NCI-H510A (cell line): ENCODE results near the gene OLFM2.
"Not testable (repeated sequence)": the region's sequence is repeated elsewhere in the genome, so short reads cannot be mapped to it uniquely, and the experiment has no call there.

Source experiments
- DNase-seq: peaks from one replicate; lab custom pipeline; 2025; lab: John Stamatoyannopoulos, UW

Gene OLFM2

DNA sequence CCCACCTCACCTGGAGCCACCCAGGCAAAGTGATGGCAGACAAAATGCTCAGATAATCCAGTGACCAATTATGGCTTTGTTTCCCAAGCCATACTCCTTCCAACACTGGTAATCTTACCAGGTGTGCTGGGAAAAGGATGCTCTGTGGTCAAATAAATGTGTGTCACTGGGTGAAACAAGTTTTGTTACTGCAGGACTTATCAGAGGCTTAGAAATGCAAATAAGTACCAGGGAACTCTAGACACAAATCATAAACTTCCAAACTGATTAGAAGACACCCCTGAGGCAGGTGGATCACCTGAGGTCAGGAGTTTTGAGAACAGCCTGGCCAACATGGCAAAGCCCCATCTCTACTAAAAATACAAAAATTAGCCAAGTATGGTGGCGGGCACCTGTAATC lies 74.8 kb downstream of the OLFM2 start:
- DNase-seq = no peak

- no peak for DNase-seq
These were observed 75.9 kb downstream of the OLFM2 start for GRCh38 chr19:9860407-9860806.

GRCh38 chr19:9858766-9859165 lies 77.5 kb downstream of the OLFM2 start:
- DNase-seq = no peak

- no peak for DNase-seq
These were observed 78.2 kb downstream of the OLFM2 start for GRCh38 chr19:9857920-9858746.

DNA sequence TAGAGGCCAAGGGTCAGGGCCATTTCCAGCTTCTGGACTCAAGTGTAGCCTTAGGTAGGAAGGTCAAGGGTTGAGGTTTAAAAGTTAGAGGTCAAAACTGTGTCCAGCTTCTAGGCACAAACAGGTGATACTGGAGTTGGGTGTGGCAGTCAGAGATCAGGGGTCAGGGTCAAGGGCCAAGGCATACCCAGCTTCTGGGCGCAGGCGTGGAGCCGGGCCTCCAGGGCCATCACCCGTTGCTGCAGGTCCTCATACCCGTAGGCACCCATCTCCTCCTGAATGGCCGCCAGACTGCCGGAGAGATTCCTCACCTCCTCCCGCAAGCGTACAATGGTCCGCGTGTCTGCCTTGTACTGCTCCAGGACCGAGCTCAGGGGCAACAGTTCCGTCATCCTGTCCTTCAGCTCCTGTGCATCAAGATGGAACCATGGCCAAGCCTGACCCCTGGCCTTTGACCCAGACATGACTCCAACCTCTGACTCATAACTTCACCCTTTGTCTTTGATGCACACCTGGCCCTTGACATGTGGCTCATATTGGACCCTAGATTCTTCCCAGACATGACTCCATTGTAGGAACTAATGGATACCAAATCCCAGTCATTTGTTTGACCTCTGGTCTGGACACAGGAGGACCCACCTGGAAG lies 79.1 kb downstream of the OLFM2 start:
- no peak for DNase-seq

DNA sequence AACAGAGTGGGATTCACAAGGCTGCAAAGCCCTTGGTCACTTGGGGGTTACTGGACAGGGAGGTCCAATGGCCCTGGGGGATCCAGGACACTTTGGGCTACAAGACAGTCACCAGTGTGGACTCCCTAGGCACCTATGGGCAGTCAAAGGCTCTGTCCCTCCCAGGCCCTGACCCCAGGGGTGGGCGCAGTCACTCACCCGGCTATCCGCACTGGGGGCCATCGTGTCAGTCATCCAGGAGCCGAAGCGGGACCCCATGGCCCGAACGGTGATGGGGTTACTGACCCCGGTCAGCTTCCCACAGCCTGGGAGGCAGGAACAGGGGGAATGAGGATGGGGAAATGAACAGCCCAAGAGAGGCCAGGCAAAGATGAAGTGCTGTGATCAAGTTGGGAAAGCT lies 79.7 kb downstream of the OLFM2 start:
- no peak for DNase-seq

GRCh38 chr19:9854282-9854846 lies 82.0 kb downstream of the OLFM2 start:
- no peak for DNase-seq

DNA sequence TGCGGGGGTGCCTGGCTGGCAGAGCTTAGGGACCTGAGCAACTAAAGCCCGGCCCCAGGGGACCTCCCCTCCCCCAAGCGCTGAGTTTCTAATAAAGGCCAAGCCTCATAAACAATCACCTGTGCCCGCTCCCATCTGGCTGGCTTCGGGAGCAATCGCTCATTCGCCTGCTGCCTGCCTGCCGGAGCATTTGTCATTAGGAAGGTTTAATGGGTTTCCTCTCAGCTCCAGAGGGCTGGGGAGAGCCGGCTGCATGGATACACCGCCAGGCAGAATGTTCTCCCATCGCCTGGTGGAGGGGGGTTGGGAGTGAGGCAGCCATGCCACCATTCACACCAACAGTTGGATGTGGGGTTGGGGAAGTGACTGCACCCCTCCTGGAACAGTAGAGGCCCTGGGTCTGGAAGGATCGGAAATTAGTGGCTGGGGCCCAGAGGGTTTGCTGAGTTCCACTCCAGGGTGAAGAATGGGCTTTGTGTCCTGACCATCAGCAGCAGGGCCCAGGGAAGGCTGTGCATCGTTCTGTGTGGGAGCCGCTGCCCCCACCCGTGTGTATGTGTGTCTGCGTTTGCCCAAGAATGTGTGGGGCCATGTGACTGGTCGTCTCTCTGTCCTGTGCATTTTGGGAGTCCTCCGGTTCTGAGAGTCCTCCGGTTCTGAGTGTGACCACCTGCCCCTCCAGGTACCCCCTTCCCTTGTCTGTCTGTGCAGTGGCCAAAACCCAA lies 85.9 kb downstream of the OLFM2 start:
- DNase-seq = no peak

GRCh38 chr19:9849791-9850190 lies 86.5 kb downstream of the OLFM2 start:
- no peak for DNase-seq

- no peak for DNase-seq
These were observed 87.6 kb downstream of the OLFM2 start for GRCh38 chr19:9848762-9849161.

DNA sequence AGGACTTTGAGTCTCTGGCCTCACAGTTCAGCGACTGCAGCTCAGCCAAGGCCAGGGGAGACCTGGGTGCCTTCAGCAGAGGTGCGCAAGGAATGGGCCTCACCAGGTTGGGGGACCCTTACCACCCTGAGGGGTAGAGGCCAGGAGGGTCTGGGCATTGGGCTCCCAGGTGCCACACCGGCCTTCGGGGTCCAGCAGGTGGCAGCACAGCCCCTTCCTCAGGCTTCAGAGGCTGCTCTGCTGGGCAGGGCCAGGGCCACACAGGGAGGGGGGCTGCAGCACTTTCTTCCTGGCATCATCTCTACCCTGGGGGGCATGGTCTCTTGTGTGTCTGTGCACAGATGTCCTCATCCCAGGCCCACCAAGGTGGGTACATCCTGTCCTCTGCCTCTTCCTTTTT lies 88.3 kb downstream of the OLFM2 start:
- DNase-seq = no peak

DNA sequence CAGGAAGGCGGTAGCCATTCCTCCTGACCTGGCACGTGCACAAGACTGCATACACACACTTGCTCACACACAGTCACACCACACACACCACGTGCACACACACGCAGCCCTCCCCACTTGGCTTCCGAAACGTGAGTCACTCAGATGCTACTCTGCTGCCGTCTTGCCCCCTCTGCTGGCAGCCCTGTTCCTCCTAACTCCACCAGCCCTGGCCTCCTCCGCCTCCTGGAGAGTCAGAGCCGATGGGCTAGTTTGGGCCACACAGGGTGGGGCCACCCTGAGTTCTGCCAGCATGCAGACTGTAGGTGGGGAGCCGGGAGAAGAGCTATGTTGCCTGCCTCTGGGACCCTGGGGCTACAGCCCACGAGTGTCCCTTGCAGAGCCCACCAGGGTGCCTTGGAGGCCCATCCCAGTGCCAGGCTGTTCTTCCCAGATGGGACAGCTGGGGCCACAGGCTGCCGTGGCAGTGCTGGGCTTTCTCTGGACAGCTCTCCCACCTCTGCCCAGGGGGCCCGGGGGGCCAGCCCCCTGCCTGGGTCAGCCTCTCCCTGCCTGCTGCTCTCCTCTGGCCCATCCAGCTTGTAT lies 89.1 kb downstream of the OLFM2 start:
- no peak for DNase-seq

DNA sequence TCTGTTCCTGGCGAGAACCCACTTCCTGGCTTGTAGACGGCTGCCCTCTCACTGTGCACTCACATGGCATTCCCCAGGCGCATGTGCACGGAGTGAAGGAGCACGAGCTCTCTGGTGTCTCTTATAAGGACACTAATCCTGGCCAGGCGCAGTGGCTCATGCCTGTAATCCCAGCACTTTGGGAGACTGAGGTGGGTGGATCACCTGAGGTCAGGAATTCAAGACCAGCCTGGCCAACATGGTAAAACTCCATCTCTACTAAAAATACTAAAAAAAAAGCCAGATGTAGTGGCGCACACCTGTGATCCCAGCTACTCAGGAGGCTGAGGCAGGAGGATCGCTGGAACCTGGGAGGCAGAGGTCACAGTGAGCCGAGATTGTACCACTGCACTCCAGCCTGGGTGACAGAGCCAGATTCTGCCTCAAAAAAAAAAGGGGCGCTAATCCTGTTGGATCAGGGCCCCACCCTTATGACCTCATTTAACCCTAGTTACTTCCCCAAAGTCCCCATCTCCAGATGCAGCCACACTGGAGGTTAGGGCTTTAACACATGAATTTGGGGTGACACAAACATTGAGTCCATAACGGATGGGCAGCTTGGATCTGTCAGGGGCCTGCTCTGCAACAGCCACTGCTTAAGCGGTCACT lies 92.6 kb downstream of the OLFM2 start:
- DNase-seq = not testable (repeated sequence)

GRCh38 chr19:9842834-9843625 lies 93.3 kb downstream of the OLFM2 start:
- no peak for DNase-seq

- DNase-seq = no peak
These were observed 96.9 kb downstream of the OLFM2 start for GRCh38 chr19:9839415-9839814.

- no peak for DNase-seq
These were observed 98.0 kb downstream of the OLFM2 start for GRCh38 chr19:9838324-9838723.

- no peak for DNase-seq
These were observed 100.3 kb downstream of the OLFM2 start for GRCh38 chr19:9836021-9836420.

DNA sequence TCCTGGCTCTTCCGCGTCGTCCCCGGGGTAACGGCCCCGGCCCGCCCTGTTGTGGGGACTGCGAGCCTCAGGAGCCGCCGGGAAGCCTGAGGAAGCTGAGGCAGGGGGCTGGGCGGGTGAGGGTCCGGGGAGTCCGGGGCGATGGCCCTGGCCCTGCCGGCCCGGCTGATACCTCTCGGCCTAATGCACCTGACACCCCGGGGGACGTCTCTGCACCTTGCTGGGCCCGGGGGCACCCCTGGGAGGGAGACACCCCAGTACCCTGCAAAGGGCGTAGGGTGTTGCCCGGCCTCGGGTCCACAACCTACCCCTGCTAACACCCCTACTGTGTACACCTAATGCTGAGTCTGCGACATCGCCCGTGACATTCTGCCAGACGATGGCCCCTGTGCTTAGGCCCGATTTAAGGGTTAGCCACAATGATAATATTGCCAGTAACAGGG lies 100.8 kb downstream of the OLFM2 start:
- DNase-seq = no peak

- peak; percentile 97 for DNase-seq
These were observed 101.4 kb downstream of the OLFM2 start, which contains the start of gene PIN1 for GRCh38 chr19:9834726-9835506. PIN1 (plus strand) TSS chr19:9835318; CDS start chr19:9835345, 27 bp downstream.

GRCh38 chr19:9834307-9834725 lies 102.0 kb downstream of the OLFM2 start:
- no peak for DNase-seq
